A673 (cell line): ENCODE data around the gene TTC3.

Experiments used
- CTCF ChIP-seq: fragments of 300-800, 200-600 bp; sonication (generic); conservative IDR thresholded peaks from 2 replicates; pipeline ENCODE4 v1.5.1; 2017; ENCODE audit warnings: low read depth, mild to moderate bottlenecking, antibody characterized with exemption, low read length, moderate library complexity, mixed read lengths
- EZH2 ChIP-seq: fragments of 200-600 bp; sonication (generic); IDR thresholded peaks from 2 replicates; pipeline ENCODE4 v1.6.1; 2017; ENCODE audit warnings: borderline replicate concordance, low read depth, mild to moderate bottlenecking, mixed read lengths, antibody characterized with exemption, low read length; ENCODE audit not compliant: poor library complexity, severe bottlenecking

DNA sequence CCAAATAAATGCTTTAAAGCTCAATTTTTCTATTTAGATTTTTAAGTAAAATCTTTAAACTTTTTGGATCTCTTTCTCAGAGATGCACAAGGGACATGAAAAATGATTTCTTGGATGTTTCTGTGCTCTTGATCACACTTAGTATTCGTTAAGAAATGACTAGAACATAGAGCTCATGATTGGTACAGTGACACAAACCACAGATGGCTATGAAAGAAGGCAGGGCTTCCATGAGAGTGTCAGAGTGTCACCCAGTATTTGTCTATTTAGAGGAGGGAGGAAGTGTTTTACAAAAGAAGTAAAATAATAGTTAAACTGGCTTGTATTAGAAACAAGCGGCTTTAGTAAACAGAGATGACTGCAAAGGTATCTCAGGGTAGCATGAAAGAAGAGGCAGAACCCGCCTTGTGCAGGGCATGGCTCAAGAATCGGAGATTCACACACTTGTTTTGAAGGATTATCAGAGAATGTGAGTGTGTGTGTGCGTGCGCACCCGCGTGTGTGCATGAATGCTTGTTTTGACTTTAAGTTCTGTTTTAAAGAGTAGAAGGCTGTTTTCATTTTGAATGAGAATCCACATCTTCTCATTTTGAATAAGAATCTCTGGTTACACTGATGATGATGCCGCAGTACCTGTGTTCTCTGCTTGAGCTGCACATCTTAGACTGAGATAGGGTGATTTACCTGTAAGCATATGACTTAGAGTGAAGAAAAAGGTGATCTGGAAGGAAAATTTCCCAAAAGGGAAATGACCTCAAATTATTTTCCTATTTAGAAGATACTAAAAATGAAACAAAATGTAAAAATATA is 111.9 kb downstream of the TTC3 start:
- TF ChIP-seq EZH2 (no peak), CTCF (no peak)
